Activated CD8-positive, alpha-beta memory T cell treated with anti-CD3 and anti-CD28 coated beads, Interleukin-2, amount 50 U/mL, for 48 hours (primary cell): ENCODE measurements around the gene CEP128.

Source experiments
- DNase-seq: peaks from one replicate; pipeline ENCODE4 v3.0.0-alpha.2; 2020

CEP128 gene

DNA sequence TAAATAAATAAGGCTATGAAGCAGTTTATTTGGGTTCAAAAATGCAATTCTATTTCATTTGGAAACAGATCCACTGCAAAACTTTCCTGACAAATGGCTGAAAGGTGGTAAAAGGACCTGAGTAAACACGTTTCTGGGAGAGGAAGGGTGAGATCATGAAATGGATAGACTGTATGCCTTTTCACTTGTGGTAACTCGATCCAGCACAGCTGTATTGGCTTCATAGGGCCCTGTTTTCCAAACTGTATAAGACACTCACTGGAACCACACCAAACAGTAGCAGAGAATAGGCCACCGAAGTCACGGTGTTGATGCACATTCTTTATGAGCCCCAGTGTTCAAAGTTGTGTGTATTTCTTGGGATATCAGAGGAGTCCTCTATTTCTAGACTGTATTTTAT lies 405.1 kb downstream of the CEP128 start:
- no peak for DNase-seq

DNA sequence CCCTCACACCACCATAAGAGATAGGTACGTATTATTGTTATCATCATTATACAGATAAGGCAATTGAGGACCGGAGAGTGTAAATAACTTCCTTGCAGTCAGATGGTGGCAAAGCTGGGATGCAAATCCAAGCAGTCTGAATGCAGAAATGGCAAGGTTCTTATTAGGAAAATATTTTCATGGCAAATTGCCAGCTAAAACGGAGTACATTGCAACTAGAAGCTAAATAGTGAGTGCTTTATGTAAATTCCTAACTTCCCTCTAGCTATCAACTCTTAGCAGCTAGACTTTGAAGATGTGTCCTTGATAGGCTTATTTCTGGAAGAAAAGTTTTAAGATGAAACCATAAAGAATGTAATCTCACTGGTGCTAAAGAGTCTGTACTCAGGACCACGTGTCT lies 406.4 kb downstream of the CEP128 start:
- DNase-seq = no peak

DNA sequence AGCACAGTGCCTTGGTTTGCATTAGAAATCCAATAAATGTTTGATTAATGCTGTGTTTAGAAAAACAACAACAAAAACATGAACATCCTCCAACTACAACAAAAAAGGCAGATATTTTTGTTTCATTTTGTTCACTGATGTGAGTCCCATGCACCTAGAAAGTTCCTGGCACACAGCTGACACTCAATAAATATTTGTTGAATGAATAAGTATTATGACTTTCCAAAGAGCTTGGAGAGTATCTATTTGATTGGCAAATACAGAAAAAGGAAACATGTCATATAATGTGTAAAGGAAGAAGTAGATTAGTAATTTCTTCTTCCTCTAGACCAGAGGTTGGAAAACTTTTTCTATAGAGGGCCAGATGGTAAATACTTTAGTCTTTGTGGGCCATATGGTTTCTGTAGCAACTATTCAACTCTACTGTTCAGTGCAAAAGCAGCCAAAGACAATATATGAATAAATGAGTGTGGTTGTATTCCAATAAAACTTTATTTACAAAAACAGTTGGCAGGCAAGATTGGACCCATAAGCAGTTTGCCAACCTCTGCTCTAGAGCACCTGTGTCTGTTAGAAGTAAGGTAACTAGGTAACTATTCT lies 417.9 kb downstream of the CEP128 start:
- DNase-seq = no peak

DNA sequence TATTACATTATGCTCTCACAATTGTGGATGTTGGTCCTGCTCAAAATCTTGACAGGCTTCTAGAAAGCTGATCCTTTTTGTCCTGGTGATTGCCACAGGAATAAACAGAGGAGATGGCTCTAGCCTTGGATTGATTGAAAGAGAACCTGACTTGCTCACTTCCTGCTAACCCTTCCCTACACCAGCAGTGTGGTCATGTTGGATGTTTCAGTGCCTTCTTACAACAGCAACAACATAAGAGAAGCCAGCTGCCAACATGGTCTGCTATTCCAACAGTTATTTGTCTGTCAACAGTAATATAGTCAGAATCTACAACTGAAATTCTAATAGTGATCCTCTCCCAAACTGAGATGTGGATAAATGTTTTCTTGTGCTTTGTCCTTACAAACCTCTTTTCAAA lies 418.6 kb downstream of the CEP128 start:
- no peak for DNase-seq

DNA sequence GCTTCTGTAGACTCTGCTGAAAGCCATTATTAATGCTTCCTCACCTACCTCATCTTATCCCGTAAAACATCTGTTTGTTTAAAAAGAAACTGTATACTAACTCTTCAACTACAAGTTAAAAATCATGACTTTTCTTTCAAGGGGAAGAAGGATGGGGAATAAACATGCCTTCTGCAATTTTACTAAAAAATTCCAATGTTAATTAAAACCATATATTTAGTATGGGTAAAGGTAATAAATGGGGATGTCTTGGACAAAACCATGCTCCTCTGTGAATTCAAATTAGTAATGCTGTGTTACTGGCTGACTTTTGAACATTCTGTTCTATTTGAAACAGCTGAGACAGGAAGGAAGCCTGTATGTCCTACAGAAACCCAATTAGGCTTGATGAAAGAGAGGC lies 419.1 kb downstream of the CEP128 start:
- DNase-seq = no peak

DNA sequence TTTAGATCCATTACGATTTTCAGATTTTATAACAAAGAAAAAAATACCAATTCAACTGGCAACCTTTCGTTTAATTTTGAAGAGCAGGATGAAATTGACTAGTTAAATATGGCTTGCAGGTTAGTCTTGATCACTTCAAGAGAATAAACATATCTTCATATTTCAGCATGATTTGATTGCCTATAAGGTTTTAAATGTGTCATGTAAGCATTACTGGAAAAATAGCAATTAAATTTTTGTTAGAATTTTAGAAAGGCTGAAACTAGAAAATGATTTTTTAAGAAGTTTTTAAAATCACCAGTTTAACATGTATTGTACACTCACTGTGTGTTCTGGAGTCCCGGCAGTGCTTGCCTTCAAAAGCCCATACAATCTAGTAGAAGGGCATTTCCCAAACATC lies 420.1 kb downstream of the CEP128 start:
- DNase-seq = no peak

DNA sequence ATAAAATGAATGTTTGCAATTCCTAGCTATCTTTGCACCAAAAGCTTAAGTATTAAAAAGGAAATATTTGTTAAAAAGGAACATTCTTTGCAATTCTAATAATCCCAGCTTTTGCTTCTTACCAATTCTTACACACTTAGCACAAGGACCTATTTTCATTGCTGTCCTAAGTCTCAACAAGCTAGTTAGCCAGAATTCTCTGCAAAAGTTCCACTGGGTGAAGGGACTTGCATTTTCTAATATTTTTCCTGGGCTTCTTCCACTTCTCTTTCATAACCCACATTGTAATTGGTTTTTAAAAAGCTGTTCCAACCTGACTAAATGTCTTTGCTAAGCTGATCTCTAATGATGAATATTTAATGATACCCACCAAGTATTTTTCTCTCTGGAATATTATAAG lies 422.5 kb downstream of the CEP128 start:
- DNase-seq = no peak

DNA sequence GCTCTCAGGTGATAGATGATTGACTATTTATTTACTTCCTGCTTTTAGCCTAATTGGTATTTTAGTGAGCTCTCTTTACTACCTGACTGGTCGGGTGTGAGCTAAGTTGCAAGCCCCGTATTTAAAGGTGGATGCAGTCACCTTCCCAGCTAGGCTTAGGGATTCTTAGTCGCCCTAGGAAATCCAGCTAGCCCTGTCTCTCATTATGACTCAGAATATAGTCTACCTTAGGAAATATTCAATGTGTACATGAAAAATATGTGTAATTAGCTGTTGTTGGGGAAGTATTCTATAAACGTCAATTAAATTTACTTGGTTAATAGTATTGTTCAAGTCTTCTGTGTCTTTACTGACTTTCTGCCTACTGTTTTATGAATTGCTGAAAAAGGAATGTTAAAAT lies 423.4 kb downstream of the CEP128 start:
- DNase-seq = no peak

DNA sequence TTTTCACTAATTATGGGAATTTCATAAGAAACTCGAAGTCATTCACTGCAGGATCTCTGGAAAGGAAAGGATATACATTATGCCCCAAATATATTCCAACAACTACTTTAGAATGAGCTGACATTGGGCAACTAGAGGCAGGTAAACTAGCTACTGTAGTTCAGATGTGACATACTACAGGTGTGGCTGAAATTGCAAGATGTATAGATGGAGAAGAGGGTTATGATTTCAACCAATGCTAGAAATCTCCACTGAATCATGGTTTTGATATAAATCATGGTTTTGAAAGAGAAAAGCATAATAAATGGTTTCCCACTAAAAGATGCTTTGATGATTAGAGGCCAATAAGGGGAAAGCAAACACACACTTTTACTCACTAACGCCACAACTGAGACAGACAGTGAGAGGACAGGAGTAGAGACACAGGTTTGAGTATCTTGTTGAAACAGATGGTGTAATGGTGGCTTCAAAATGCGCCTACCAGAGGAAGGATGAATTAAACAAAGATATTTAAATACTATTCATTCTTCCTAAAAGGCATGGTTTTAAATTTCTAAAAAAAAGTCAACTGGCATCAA lies 434.2 kb downstream of the CEP128 start:
- no peak for DNase-seq

DNA sequence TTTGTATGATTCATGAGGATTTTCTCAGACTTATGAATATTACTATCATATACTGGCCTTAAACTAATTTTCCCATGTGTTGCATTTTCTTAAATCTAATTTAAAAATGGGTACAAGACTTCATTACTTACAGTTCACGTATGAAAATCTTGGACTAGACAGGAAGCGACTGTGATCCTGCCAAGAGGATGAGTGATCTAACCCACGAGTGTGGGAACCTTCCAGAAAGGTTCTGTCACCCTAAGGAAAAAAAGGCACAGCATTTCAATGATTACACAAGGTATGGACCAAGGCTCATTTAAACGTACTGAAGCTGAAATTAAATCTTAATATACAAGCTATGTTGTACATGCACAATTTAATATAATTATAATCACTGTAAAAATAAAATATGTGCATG lies 436.8 kb downstream of the CEP128 start:
- DNase-seq = no peak

DNA sequence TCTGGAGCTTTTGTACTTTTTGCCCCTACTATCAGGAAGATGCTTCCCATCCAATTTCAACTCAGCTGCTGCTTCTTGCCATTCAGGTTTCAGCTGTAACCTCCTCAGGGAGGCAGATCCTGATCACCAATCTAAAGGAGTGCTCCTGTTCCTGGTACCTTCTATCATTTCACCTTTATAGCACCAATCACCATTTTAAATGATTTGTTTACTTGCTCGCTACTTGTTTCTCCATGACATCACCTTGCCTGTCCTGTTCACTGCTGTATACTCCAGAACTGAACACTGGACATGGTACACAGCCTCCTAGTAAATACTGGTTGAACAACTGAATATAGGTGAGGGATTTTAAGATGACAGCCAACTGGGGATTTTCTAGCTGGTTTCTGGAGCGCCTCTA lies 443.0 kb downstream of the CEP128 start:
- DNase-seq = no peak

DNA sequence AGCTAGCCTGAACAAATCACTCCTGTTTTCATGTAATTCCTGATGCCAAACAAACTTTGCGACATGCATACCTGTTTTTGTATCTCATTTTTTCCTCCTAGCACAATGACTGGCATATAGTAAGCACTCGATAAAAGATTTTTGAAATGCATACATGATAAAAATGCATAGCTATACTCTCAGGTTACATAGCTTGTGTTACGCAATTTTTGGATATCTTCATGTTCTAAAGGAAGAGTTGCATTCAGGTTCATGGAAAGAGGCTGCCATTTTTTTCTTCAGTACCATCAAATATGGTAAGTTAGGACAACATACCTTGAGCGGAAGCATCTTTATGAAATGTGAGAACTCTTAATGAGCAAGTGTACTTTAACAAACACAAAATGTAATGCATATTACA lies 445.4 kb downstream of the CEP128 start:
- no peak for DNase-seq

DNA sequence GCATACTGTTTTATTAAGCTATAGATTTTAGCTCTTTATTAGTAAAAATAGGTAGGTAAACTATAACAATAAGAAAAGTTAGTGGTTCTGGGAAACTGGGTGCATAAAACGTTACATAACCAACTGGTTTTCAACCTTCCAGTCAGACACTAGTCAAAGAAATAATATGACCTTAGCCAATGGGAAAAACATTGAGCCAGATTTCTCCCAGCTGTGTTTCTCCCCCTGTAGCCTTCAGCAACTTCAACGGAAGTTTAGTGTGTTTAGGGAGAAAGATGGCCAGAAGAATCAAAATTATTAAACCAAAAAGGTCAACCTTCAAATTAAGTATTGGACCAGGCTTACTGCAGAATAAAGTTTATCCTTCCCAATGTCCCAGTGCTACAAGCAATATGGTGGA lies 446.8 kb downstream of the CEP128 start:
- DNase-seq = no peak

DNA sequence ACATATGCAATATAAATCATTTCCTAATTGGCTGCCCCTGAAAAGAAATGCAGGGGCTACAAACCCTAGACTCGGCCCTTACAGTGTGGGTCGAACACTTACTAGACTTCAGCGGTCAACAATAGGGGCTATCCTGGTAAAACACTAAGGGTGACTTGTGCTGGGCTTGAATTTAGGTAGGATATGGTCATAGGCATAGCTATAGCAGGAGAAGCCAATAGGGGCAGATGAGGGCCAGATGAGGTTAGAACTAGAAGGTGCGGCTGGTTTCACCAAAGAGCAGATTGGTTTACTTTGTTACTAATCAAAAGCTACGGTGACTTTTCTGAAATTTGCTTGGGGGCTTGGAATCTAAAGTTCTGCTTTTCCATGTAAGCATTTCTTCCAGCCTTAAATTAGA lies 447.9 kb downstream of the CEP128 start:
- no peak for DNase-seq

DNA sequence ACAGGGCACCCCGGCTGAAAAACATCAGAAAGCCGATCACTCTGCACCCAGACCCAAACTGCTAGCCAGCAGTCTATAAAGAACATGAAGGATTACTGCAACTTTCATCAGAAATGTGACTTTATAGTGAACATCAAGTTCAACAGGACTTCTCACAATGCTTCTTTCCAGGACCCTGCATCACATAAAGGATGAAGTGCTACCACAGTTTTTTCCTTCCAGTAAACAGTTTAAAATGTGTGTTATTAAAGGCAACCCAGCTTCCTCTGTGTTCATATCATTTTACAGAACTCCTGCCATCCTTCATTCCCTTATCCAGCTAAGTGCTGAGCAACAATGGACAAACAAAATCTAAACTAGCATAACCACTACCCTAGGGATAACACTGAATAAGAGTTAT lies 449.9 kb downstream of the CEP128 start:
- DNase-seq = no peak

DNA sequence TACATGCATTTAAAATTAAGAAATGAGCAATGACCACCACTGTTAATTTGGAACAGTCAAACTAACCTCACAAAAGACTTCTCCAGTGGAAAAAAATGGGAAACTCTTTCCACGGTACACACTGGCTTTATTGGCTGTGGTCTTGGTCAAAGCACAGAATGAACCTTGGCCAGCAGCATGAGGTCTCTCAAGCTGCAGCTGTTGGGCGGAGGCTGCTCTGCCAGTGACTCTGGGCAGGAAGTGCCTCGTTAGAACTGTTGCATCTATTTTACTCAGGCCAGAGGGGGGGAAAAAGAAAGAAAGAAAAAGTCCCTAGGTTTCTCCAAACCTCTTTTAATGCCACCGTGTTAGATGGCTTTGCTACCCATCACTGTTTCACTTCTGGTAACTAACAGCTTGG lies 450.4 kb downstream of the CEP128 start:
- no peak for DNase-seq

DNA sequence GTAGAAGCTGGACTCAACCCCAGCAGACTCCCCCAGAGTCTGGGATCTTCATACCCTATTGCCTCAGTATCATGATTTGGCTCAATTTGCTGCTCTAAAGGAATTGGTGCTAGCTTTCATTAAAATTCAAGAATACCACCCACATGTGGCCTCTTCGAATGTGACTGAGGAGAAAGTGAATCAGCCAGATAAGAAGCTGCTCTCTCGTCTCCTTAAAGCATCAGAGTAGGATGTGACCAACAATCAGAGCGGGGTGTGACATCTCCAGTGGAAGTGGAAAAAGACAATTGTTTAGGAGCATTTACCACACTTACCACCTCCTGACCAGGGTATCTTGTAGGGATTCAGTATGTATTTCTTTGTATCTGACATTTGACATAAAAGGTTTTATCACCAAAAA lies 452.0 kb downstream of the CEP128 start:
- no peak for DNase-seq

DNA sequence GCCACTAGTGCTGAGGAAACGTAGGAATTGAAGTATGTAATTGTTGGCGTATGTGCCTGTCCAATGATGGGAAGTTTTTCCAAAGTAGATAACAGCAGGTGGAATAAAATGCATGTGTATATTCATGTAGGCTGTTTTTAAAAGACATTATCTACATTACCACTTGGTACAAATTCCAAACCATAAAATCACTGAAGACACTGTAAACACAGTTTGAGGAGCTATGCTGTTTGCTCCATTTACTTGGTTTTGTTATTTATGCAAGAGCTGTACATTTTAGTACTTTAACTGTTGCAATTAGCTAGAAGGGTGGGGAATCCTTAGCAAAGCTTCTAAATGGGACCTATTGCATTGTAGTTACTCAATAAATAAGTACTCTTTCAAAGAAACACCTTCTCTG lies 455.8 kb downstream of the CEP128 start:
- no peak for DNase-seq

DNA sequence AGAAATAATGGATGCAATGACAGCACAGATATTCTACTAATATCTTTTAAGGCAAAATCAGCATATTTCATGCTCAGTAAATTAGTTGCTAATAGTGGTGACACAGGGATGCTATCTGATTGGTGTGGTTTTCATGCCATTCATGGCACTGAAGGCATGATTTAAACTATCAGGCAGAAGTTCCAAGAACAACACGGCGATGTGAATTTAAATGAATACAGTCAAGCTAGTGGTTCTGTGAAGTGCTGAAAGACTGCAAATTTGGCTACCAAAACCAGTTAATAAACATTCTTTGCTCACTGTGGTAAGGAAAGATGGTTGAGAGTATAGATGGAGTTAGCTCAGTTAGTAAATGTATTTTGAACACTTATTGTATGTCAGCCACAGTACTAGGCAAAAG lies 458.2 kb downstream of the CEP128 start:
- no peak for DNase-seq

DNA sequence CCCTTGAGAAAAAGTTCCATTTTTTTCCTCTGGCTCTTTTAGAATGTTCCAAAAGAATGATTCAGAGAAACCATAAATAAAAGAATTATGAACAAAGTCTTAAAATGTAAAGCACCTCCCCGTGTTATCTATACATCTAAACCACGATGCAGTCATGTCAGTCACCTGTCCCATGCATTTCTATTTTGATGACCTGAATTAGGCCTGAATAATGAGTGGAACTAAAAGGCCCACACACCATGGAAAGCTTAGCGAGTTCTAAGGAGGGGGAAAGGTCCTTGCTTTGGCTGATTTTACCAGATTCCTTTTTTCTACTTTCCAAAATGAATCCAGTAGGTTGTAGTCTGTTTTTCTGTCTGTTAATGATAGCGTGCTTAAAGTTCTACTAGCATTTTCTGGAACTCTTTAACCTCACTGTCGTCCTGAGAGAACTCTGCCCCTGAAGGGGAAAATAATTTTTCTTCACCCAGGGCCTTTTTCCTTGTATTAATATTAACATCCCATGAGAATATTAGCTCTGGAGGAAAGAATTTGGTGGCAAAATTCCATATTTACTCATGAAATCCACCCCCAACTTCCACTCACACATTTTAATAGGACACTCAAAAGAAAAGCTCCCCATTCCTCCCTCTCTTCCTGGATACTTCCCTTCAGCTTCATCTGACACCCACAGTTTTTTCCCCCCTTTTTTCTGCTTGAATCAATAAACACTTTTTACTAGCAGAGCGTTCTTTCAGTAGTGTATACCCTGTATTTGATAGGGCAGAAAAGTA lies 464.0 kb downstream of the CEP128 start:
- DNase-seq = no peak

DNA sequence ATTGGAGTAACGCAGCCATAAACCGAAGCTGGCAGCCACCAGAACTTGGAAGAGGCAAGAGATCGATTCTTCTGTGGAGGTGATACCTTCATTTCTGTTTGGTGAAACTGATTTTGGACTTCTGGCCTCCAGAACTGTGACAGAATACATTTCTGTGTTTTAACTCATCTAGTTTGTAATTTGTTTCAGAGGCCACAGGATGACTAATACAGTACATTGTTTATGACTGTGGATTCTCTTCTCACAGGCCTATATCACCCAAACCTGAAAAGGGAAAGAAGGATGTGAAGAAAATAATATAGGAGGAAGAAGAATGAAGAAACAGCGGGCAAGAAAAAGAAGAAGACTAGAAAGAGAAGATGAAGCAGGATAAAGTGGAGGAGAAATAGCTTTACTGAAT lies 466.5 kb downstream of the CEP128 start:
- DNase-seq = no peak

DNA sequence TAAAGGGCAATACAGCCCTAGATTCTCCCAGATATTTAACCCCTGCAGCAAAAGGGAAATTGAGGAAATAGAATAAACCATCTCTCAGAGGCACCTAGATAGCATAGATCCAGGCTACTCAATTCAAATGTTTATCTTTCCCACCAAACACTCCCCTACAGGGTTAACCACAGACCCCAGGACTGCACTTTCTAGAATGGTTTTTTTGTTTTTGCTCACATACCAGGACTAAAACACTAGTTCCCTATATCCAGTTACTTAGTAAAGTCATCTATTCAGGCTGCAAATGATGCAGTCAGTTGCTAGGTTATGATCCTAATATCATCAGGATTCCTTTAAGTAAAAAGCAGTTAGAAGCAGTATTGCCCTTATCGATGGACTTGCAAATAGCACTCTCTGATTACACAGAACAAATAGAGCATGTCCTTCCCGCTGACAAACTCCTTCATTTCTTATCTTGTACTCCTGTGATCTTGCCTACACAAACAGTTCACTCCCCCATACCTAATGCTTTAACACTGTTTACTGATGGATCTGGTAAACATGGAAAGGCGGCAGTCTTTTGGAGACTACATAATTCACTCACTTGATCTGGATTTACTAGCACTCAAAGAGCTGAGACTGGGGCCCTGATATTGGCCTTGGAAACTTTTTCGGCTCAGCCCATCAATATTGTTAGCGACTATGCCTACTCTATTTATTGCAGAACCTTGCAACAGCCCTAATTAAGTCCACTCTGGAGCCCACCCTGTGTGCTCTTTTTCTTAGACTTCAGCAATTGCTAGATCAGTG lies 473.0 kb downstream of the CEP128 start:
- no peak for DNase-seq

DNA sequence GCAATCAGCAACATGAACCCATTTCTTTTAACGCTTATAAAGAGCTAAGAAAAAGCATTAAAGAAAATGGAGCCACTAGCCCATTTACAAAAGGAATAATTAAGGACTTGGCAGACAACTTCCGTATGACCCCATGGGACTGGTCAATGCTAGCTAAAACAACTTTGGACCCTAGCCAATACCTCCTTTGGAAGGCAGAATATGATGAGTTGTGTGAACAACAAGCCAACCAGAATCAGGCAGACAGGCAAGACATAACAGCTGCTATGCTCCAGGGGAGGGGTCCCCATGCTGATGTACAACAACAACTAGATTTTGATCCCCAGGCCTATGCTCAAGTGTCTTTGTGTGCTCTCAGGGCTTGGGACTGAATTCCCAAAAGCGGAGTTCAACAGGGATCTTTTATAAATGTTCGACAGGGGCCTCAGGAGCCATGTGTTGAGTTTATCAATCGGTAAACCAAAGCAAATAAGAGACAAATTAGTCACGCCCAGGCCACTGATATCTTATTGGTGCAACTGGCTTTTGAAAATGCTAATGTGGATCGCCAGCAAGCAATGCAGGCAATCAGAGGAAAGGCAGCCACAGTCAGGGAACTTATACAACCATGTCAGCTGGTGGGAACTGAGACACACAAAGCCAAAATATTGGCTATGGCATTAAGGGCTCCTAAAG lies 475.9 kb downstream of the CEP128 start:
- no peak for DNase-seq
